ENCODE data around the gene OTOS. TPM values are rescaled to one million over a fixed set of nuclear protein-coding genes. Genes with fewer than 3 reads are reported as not detected.

The OTOS gene
- total and polyA plus RNA-seq, 2 of the 13 experiments (the other 11 are each of a cell fraction or from before 2014, with no cell fraction given) = not detected

DNA sequence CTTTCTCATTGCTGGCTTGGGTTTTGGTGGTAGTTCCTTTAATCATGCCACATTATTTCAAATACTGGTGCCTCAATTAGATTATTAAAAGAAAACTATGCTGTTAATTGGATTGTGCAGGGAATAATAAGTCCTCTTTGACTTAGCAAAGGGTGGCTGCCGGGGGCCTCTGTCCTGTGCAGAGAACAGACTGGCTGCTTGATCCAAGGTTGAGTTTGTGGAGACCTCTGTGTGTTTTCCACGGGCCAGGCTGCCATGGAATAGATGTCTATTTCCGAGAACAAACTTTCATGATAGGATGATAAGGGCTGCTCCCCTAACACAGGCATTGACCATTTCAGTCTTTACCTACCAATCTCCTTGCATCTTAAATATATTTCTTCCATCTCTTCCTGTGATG lies 30.4 kb upstream of the OTOS start:
- intact Hi-C loops (cut with micrococcal nuclease; ENCODE audit: unreplicated experiment) (no loop called here), in situ Hi-C loops (cut with HindIII; ENCODE audit: extremely low pct_ligation_motif_present, low pct_unique_long_range_greater_than_20kb) (no loop called here)
- 5% methylated on average over 3 of the region's 3 CpGs for WGBS (ENCODE audit: low lambda C conversion rate)
- BruUV-seq (replicated peaks) = no TSS peak
- H3K4me2 ChIP-seq (ENCODE audit: low read depth, low read length) = no peak overlapping the region
- peaks cover 8 to 83% of the 10 kb centered on the region in 2 experiments; a peak in 4 of 5 replicates for H3K27me3 ChIP-seq (ENCODE audit: control insufficient read depth in 1 of 2, insufficient read depth in 2 of 2, low read length in 2 of 2)
- no peak overlapping the region for H3K27ac ChIP-seq (ENCODE audit: extremely low read length, insufficient read depth, low read length)
- FAIRE-seq (no peak), DNase-seq (ENCODE audit: low spot score) (no peak), ATAC-seq (no peak)
- TF ChIP-seq CHD4 (IDR thresholded peaks at IDR 0.05; ENCODE audit: borderline replicate concordance, low read length) (no peak), HOXA9 (CRISPR knock-in tag; IDR thresholded peaks at IDR 0.05; ENCODE audit: borderline replicate concordance) (no peak), ZNF354B (CRISPR knock-in tag; IDR thresholded peaks at IDR 0.05) (no peak), ZNF570 (CRISPR knock-in tag; IDR thresholded peaks at IDR 0.05; ENCODE audit: borderline replicate concordance) (no peak), ZMYM4 (CRISPR knock-in tag; IDR thresholded peaks at IDR 0.05) (no peak), ZNF792 (CRISPR knock-in tag; IDR thresholded peaks at IDR 0.05) (no peak), ZNF501 (CRISPR knock-in tag; IDR thresholded peaks at IDR 0.05) (no peak), SETDB1 (CRISPR knock-in tag; IDR thresholded peaks at IDR 0.05; ENCODE audit: borderline replicate concordance) (no peak), ZNF564 (CRISPR knock-in tag; IDR thresholded peaks at IDR 0.05) (no peak), KAT8 (CRISPR knock-in tag; IDR thresholded peaks at IDR 0.05) (no peak), MEF2D (CRISPR knock-in tag; IDR thresholded peaks at IDR 0.05) (no peak), JARID2 (CRISPR knock-in tag; IDR thresholded peaks at IDR 0.05; ENCODE audit: insufficient replicate concordance) (no peak), THYN1 (CRISPR knock-in tag; IDR thresholded peaks at IDR 0.05; ENCODE audit: borderline replicate concordance, low read depth) (no peak)
- TF ChIP-seq, protein P1, sequence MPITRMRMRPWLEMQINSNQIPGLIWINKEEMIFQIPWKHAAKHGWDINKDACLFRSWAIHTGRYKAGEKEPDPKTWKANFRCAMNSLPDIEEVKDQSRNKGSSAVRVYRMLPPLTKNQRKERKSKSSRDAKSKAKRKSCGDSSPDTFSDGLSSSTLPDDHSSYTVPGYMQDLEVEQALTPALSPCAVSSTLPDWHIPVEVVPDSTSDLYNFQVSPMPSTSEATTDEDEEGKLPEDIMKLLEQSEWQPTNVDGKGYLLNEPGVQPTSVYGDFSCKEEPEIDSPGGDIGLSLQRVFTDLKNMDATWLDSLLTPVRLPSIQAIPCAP (CRISPR knock-in tag; IDR thresholded peaks at IDR 0.05; ENCODE audit: low read depth) = no peak
- TF ChIP-seq, protein P2, sequence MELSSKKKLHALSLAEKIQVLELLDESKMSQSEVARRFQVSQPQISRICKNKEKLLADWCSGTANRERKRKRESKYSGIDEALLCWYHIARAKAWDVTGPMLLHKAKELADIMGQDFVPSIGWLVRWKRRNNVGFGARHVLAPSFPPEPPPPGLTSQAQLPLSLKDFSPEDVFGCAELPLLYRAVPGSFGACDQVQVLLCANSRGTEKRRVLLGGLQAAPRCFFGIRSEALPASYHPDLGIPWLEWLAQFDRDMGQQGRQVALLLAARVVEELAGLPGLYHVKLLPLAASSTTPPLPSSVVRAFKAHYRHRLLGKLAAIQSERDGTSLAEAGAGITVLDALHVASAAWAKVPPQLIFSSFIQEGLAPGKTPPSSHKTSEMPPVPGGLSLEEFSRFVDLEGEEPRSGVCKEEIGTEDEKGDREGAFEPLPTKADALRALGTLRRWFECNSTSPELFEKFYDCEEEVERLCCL (CRISPR knock-in tag; IDR thresholded peaks at IDR 0.05; ENCODE audit: borderline replicate concordance) = no peak
- H3K4me3 ChIP-seq (replicated peaks in 1 of 3; ENCODE audit: insufficient read depth in 1 of 3, low read depth in 2 of 3, low read length in 3 of 3) = no peak overlapping the region
- H3K79me2 ChIP-seq (ENCODE audit: insufficient read depth, low read length) = no peaks in the 10 kb centered on the region
- no peaks in the 10 kb centered on the region for H4K20me1 ChIP-seq (ENCODE audit: insufficient read depth, low read length)
- CTCF ChIA-PET (ENCODE audit: low intra/inter-chr PET ratio, low total read pairs) = interaction anchor here (0.6 kb wide), 1 partner anchor 21 kb away, joined by 3 read pairs; no protein-coding TSS in a partner anchor
- no peak overlapping the region for H2AFZ ChIP-seq (ENCODE audit: low read length)
- H3K36me3 ChIP-seq (replicated peaks in 1 of 2; ENCODE audit: control insufficient read depth in 1 of 2, insufficient read depth in 2 of 2, low read length in 2 of 2) = no peaks in the 10 kb centered on the region
- no peaks in the 10 kb centered on the region for H3K9me3 ChIP-seq (ENCODE audit: low read length)
- POLR2A ChIA-PET = no interaction called here
- H3K9ac ChIP-seq (ENCODE audit: insufficient read depth, low read depth, low read length) = no peak overlapping the region
- H3K4me1 ChIP-seq (ENCODE audit: insufficient read depth, low read length) = no peaks in the 10 kb centered on the region
